ENCODE measurements around the gene LRRC38.

Gene LRRC38

GRCh38 chr1:13495186-13495585 lies 18.6 kb downstream of the LRRC38 start:
- peaks cover 0 to 2% of the 10 kb centered on the region in 2 donors for H3K27me3 ChIP-seq (ENCODE audit: control insufficient read depth in 1 of 2, insufficient read depth in 2 of 2, low read length in 2 of 2)
- H3K9ac ChIP-seq (ENCODE audit: low read length in 2 of 2): no peak overlapping the region
- H3K9me3 ChIP-seq (ENCODE audit: control insufficient read depth in 2 of 2, low read length in 2 of 2): no peaks in the 10 kb centered on the region
- H3K27ac ChIP-seq (ENCODE audit: low read length): no peak overlapping the region
- no peak overlapping the region for H3K4me3 ChIP-seq (ENCODE audit: low read length in 2 of 2)
- no peaks in the 10 kb centered on the region for H3K36me3 ChIP-seq (ENCODE audit: control insufficient read depth in 2 of 2, insufficient read depth in 2 of 2, low read length in 2 of 2)
- H3K4me1 ChIP-seq (ENCODE audit: control insufficient read depth, insufficient read depth, low read length): no peaks in the 10 kb centered on the region

- H3K9me3 ChIP-seq (ENCODE audit: control insufficient read depth in 2 of 2, low read length in 2 of 2): no peaks in the 10 kb centered on the region
- peaks cover 0 to 2% of the 10 kb centered on the region in 2 donors for H3K27me3 ChIP-seq (ENCODE audit: control insufficient read depth in 1 of 2, insufficient read depth in 2 of 2, low read length in 2 of 2)
- no peaks in the 10 kb centered on the region for H3K36me3 ChIP-seq (ENCODE audit: control insufficient read depth in 2 of 2, insufficient read depth in 2 of 2, low read length in 2 of 2)
- H3K4me3 ChIP-seq (ENCODE audit: low read length in 2 of 2): no peak overlapping the region
- H3K27ac ChIP-seq (ENCODE audit: low read length): no peak overlapping the region
- H3K4me1 ChIP-seq (ENCODE audit: control insufficient read depth, insufficient read depth, low read length): no peaks in the 10 kb centered on the region
- H3K9ac ChIP-seq (ENCODE audit: low read length in 2 of 2): no peak overlapping the region
Measured at GRCh38 chr1:13494712-13495111, 19.1 kb downstream of the LRRC38 start.

- Histone ChIP-seq H3K9me3 (ENCODE audit: control insufficient read depth in 2 of 2, low read length in 2 of 2) (no peaks in the 10 kb centered on the region), H3K9ac (ENCODE audit: low read length in 2 of 2) (no peak overlapping the region), H3K4me3 (ENCODE audit: low read length in 2 of 2) (no peak overlapping the region), H3K27me3 (ENCODE audit: control insufficient read depth in 1 of 2, insufficient read depth in 2 of 2, low read length in 2 of 2) (peaks cover 0 to 2% of the 10 kb centered on the region in 2 donors), H3K4me1 (ENCODE audit: control insufficient read depth, insufficient read depth, low read length) (no peaks in the 10 kb centered on the region), H3K36me3 (ENCODE audit: control insufficient read depth in 2 of 2, insufficient read depth in 2 of 2, low read length in 2 of 2) (no peaks in the 10 kb centered on the region), H3K27ac (ENCODE audit: low read length) (no peak overlapping the region)
Measured at GRCh38 chr1:13494025-13494424, 19.8 kb downstream of the LRRC38 start.

GRCh38 chr1:13492711-13493110 lies 21.1 kb downstream of the LRRC38 start:
- Histone ChIP-seq H3K27me3 (ENCODE audit: control insufficient read depth in 1 of 2, insufficient read depth in 2 of 2, low read length in 2 of 2) (peaks cover 0 to 2% of the 10 kb centered on the region in 2 donors), H3K36me3 (ENCODE audit: control insufficient read depth in 2 of 2, insufficient read depth in 2 of 2, low read length in 2 of 2) (no peaks in the 10 kb centered on the region), H3K4me3 (ENCODE audit: low read length in 2 of 2) (no peak overlapping the region), H3K9me3 (ENCODE audit: control insufficient read depth in 2 of 2, low read length in 2 of 2) (no peaks in the 10 kb centered on the region), H3K9ac (ENCODE audit: low read length in 2 of 2) (no peak overlapping the region), H3K4me1 (ENCODE audit: control insufficient read depth, insufficient read depth, low read length) (no peaks in the 10 kb centered on the region), H3K27ac (ENCODE audit: low read length) (no peak overlapping the region)

GRCh38 chr1:13487957-13488356 lies 25.8 kb downstream of the LRRC38 start:
- H3K27me3 ChIP-seq (ENCODE audit: control insufficient read depth in 1 of 2, insufficient read depth in 2 of 2, low read length in 2 of 2): peaks cover 0 to 2% of the 10 kb centered on the region in 2 donors
- H3K27ac ChIP-seq (ENCODE audit: low read length): no peak overlapping the region
- H3K4me3 ChIP-seq (ENCODE audit: low read length in 2 of 2): no peak overlapping the region
- H3K9me3 ChIP-seq (ENCODE audit: control insufficient read depth in 2 of 2, low read length in 2 of 2): no peaks in the 10 kb centered on the region
- H3K4me1 ChIP-seq (ENCODE audit: control insufficient read depth, insufficient read depth, low read length): no peaks in the 10 kb centered on the region
- H3K36me3 ChIP-seq (ENCODE audit: control insufficient read depth in 2 of 2, insufficient read depth in 2 of 2, low read length in 2 of 2): no peaks in the 10 kb centered on the region
- H3K9ac ChIP-seq (ENCODE audit: low read length in 2 of 2): no peak overlapping the region

- Histone ChIP-seq H3K9ac (ENCODE audit: low read length in 2 of 2) (no peak overlapping the region), H3K4me3 (ENCODE audit: low read length in 2 of 2) (no peak overlapping the region), H3K4me1 (ENCODE audit: control insufficient read depth, insufficient read depth, low read length) (no peaks in the 10 kb centered on the region), H3K27me3 (ENCODE audit: control insufficient read depth in 1 of 2, insufficient read depth in 2 of 2, low read length in 2 of 2) (peaks cover 0 to 2% of the 10 kb centered on the region in 2 donors), H3K27ac (ENCODE audit: low read length) (no peak overlapping the region), H3K36me3 (ENCODE audit: control insufficient read depth in 2 of 2, insufficient read depth in 2 of 2, low read length in 2 of 2) (no peaks in the 10 kb centered on the region), H3K9me3 (ENCODE audit: control insufficient read depth in 2 of 2, low read length in 2 of 2) (no peaks in the 10 kb centered on the region)
Measured at GRCh38 chr1:13487143-13487868, 26.5 kb downstream of the LRRC38 start.

GRCh38 chr1:13483946-13484345 lies 29.9 kb downstream of the LRRC38 start:
- no peak overlapping the region for H3K27ac ChIP-seq (ENCODE audit: low read length)
- H3K27me3 ChIP-seq (ENCODE audit: control insufficient read depth in 1 of 2, insufficient read depth in 2 of 2, low read length in 2 of 2): peaks cover 0 to 2% of the 10 kb centered on the region in 2 donors

GRCh38 chr1:13482600-13482999 lies 31.2 kb downstream of the LRRC38 start:
- Histone ChIP-seq H3K9ac (ENCODE audit: low read length in 2 of 2) (no peak overlapping the region), H3K4me1 (ENCODE audit: control insufficient read depth, insufficient read depth, low read length) (no peaks in the 10 kb centered on the region), H3K36me3 (ENCODE audit: control insufficient read depth in 2 of 2, insufficient read depth in 2 of 2, low read length in 2 of 2) (no peaks in the 10 kb centered on the region), H3K9me3 (ENCODE audit: control insufficient read depth in 2 of 2, low read length in 2 of 2) (peaks cover 0 to 11% of the 10 kb centered on the region in 2 donors), H3K4me3 (ENCODE audit: low read length in 2 of 2) (no peak overlapping the region), H3K27ac (ENCODE audit: low read length) (no peak overlapping the region), H3K27me3 (ENCODE audit: control insufficient read depth in 1 of 2, insufficient read depth in 2 of 2, low read length in 2 of 2) (peaks cover 0 to 2% of the 10 kb centered on the region in 2 donors)

More at GRCh38 chr1:13483946-13484345, 29.9 kb downstream of the LRRC38 start:
- Histone ChIP-seq H3K36me3 (ENCODE audit: control insufficient read depth in 2 of 2, insufficient read depth in 2 of 2, low read length in 2 of 2) (no peaks in the 10 kb centered on the region), H3K4me1 (ENCODE audit: control insufficient read depth, insufficient read depth, low read length) (no peaks in the 10 kb centered on the region), H3K9me3 (ENCODE audit: control insufficient read depth in 2 of 2, low read length in 2 of 2) (no peaks in the 10 kb centered on the region), H3K9ac (ENCODE audit: low read length in 2 of 2) (no peak overlapping the region), H3K4me3 (ENCODE audit: low read length in 2 of 2) (no peak overlapping the region)

GRCh38 chr1:13479171-13479856 lies 34.5 kb downstream of the LRRC38 start:
- no peaks in the 10 kb centered on the region for H3K27me3 ChIP-seq (ENCODE audit: control insufficient read depth in 1 of 2, insufficient read depth in 2 of 2, low read length in 2 of 2)
- H3K9ac ChIP-seq (ENCODE audit: low read length in 2 of 2): no peak overlapping the region
- H3K9me3 ChIP-seq (ENCODE audit: control insufficient read depth in 2 of 2, low read length in 2 of 2): peaks cover 4 to 11% of the 10 kb centered on the region in 2 donors
- H3K27ac ChIP-seq (ENCODE audit: low read length): no peak overlapping the region
- H3K4me1 ChIP-seq (ENCODE audit: control insufficient read depth, insufficient read depth, low read length): no peaks in the 10 kb centered on the region
- H3K4me3 ChIP-seq (ENCODE audit: low read length in 2 of 2): no peak overlapping the region
- no peaks in the 10 kb centered on the region for H3K36me3 ChIP-seq (ENCODE audit: control insufficient read depth in 2 of 2, insufficient read depth in 2 of 2, low read length in 2 of 2)

GRCh38 chr1:13478692-13479091 lies 35.1 kb downstream of the LRRC38 start:
- Histone ChIP-seq H3K9me3 (ENCODE audit: control insufficient read depth in 2 of 2, low read length in 2 of 2) (peaks cover 4 to 11% of the 10 kb centered on the region in 2 donors), H3K9ac (ENCODE audit: low read length in 2 of 2) (no peak overlapping the region), H3K36me3 (ENCODE audit: control insufficient read depth in 2 of 2, insufficient read depth in 2 of 2, low read length in 2 of 2) (no peaks in the 10 kb centered on the region), H3K27ac (ENCODE audit: low read length) (no peak overlapping the region), H3K27me3 (ENCODE audit: control insufficient read depth in 1 of 2, insufficient read depth in 2 of 2, low read length in 2 of 2) (no peaks in the 10 kb centered on the region), H3K4me1 (ENCODE audit: control insufficient read depth, insufficient read depth, low read length) (no peaks in the 10 kb centered on the region), H3K4me3 (ENCODE audit: low read length in 2 of 2) (no peak overlapping the region)

GRCh38 chr1:13469343-13469742 lies 44.5 kb downstream of the LRRC38 start:
- H3K9me3 ChIP-seq (ENCODE audit: control insufficient read depth in 2 of 2, low read length in 2 of 2): no peaks in the 10 kb centered on the region
- no peak overlapping the region for H3K27ac ChIP-seq (ENCODE audit: low read length)
- peaks cover 0 to 4% of the 10 kb centered on the region in 2 donors for H3K27me3 ChIP-seq (ENCODE audit: control insufficient read depth in 1 of 2, insufficient read depth in 2 of 2, low read length in 2 of 2)
- no peaks in the 10 kb centered on the region for H3K36me3 ChIP-seq (ENCODE audit: control insufficient read depth in 2 of 2, insufficient read depth in 2 of 2, low read length in 2 of 2)
- H3K4me3 ChIP-seq (ENCODE audit: low read length in 2 of 2): no peak overlapping the region
- no peaks in the 10 kb centered on the region for H3K4me1 ChIP-seq (ENCODE audit: control insufficient read depth, insufficient read depth, low read length)
- no peak overlapping the region for H3K9ac ChIP-seq (ENCODE audit: low read length in 2 of 2)
